GM12801 (cell line): ENCODE results near the gene HBG2.

Source experiments
- CTCF ChIP-seq: IDR thresholded peaks from one replicate; pipeline ENCODE4 v1.5.1; 2011; ENCODE audit warnings: control low read depth; ENCODE audit not compliant: insufficient read length; ENCODE audit errors: extremely low read depth

Gene HBG2

DNA sequence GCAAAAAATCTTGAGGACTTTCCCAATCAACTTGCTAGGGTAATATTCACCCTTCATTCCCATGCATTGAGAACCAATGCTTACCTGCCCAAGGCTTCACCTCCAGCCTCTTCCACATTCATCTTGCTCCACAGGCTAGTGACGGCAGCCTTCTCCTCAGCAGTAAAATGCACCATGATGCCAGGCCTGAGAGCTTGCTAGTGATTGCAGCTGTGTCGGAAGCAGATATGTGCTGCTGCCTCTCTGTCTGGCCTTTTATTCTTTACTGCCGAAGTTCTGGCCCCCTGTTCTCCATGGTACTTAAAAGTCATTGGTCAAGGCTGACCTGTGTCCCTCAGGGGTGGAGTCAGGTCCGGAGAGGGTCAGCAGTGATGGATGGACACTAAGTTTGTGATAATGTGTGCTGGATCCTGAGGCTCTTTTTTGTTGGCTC is 15.2 kb upstream of the HBG2 start, which contains the start of gene HBE1:
HBE1 (minus strand) TSS at position 231 of the 433 bp plus-strand sequence; CDS start at position 176, 55 bp downstream.
- no peak for TF ChIP-seq CTCF

GRCh38 chr11:5267033-5267563 is 12.5 kb upstream of the HBG2 start:
- TF ChIP-seq CTCF = no peak

DNA sequence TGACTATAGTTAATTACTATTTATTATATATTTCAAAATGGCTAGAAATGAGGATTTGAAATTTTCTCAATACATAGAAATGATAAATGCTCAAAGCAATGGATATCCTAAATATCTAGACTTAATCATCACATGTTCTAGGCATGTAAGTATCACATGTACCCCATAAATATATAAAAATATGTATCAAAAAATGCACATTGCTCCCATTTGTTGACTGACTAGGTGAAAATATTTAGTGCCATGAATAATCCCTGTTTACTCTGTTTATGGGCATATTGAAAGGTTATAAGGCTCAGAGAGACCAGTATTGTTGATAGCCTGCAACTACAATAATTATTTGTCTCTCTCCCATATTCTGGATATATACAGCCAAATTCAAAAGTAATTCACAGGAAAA is 12.0 kb upstream of the HBG2 start:
- no peak for TF ChIP-seq CTCF

DNA sequence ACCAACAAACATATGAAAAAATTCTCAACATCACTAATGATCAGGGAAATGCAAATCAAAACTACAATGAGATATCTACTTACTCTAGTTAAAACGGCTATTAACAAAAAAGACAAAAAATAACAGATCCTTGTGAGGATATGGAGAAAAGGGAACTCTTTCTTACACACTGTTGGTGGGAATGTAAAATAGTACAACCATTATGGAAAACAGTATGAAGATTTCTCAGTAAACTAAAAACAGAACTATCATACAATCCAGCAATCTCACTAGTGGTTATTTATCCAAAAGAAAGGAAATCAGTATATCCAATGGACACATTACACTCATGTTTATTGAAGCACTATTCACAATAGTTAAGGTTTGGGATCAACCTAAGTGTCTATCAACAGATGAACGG is 11.3 kb upstream of the HBG2 start:
- no peak for TF ChIP-seq CTCF

GRCh38 chr11:5258543-5259262 is 4.1 kb upstream of the HBG2 start:
- TF ChIP-seq CTCF = no peak

- TF ChIP-seq CTCF = no peak
Measured at GRCh38 chr11:5257296-5257695, 2.7 kb upstream of the HBG2 start.

GRCh38 chr11:5252919-5253265 is 1.7 kb downstream of the HBG2 start:
- TF ChIP-seq CTCF = no peak
